GM18870 (cell line): ENCODE measurements around the gene SHISA8.
"Not testable (repeated sequence)": the region's sequence is repeated elsewhere in the genome, so short reads cannot be mapped to it uniquely, and the experiment has no call there.

ENCODE experiments used
- ATAC-seq: cut with Tn5 transposase; IDR thresholded peaks from one replicate; pipeline ENCODE4 v1.9.1; 2021; ENCODE audit warnings: moderate library complexity; ENCODE audit not compliant: unreplicated experiment

SHISA8 gene

DNA sequence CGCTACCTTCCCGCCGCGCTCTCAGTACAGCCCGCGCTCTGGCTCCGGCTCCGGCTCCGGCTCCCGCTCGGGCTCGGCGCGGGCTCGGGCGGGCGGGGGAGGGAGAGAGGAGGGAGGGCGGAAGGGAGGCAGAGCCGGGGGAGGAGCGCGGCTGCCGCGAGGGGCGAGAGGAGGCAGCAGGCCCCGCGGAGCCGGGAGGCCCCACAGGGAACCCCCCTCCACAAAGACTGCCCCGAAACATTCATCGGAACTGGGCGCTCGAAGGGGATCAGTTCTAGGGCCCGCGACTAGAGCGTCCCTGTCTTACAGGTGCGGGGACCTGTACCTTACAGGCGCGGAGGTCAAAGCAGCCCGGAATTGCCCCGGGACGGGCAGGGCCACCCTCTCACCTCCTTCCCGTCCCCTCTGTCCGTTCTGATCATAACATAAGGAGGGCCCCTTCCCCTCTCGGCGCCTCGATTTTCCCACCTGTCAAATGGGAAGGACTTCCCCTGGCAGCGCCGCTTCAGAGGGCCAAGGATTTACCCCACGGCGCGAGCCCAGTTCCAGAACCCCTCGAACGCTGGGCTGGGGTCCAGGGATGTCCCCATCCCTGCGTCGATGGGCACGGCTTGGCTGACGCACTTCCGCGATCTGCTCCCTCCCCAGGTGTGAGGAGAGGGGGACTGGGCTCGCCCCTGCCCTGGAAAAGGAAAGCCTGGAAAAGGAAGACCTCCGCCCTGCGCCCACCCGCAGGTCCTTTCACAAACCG is at the start of gene SHISA8:
Gene SHISA8, minus strand, starts transcription at position 40 of the 751 bp plus-strand sequence. CDS start 407 bp downstream, outside the sequence.
- no peak for ATAC-seq

DNA sequence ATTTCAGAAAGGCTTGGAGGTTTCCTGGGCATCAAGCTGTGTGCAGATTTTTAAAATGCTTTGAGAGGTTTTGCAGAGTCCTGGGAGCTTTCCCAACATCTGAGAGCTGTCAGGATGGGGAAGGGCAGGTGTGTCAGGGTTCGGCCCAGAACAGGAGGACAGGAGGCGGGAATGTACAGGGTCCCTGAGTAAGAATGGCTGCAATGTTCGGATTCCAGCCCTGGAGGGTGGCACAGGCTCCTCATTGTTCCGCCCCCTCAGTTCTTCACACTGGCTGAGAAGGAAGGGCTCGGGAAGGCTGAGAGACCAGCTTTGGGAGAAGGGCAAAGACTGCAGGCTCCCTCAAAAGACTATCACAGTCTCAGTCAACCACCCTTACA is 49.2 kb upstream of the SHISA8 start:
- ATAC-seq = no peak

DNA sequence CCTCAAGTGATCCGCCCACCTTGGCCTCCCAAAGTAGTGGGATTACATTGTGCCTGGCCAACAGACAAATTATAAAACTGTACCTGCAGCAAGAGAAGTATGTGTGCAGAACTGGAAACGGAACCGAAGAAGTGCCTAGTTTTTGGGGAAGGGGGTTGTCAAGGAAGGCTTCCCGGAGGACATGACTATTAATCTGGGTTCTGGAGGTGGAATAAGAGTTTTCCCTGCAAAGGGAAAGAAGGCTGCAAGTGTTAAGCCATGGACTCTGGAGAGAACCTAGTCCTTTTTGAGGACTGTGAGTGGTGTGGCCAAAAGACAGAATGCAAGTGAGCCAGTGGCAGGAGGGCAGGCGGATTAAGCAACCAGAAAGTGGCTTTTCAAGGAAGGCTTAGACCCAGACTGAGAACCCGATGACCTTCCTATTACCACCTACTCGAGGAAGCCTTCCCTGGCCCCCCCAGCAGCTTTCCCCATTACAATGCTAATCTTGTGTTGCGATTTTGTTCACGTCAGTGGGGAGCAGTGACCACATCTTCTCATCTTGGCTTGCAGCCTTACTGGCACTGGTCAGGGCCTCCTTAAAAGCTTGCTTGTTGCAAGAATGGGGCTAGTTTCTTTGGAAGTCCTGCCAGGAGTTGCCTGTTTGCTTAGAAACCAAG is 48.7 kb upstream of the SHISA8 start:
- no peak for ATAC-seq

DNA sequence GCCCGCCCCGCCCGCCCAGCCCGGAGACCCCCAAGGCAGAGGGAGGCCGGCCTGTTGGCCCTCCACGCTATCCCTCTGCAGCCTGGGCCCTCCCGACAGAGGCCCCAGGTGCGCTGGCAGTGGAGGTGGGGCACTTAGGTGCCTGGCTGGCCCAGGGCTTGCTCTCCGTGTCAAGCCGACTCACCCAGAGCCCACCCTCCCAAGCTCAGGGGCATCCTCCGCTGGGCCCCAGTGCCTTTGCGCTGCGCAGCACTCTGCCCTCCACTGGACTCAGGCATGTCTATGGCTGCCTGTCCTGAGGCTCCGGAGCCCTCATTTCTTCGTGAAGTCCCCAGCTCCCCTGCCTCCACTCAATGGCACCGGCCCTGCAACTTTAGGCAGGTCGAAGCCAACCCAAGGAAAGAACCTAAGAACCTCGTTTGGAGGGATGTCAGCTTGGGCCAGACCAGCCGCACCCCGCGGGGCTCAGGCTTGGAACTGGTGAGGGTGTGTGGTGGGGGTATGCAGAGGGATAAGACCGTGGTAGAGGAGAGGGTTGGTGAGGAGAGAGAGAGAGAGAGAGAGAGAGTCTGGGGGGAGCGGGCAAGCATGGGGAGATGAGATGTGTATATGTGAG is 43.2 kb upstream of the SHISA8 start:
- no peak for ATAC-seq

DNA sequence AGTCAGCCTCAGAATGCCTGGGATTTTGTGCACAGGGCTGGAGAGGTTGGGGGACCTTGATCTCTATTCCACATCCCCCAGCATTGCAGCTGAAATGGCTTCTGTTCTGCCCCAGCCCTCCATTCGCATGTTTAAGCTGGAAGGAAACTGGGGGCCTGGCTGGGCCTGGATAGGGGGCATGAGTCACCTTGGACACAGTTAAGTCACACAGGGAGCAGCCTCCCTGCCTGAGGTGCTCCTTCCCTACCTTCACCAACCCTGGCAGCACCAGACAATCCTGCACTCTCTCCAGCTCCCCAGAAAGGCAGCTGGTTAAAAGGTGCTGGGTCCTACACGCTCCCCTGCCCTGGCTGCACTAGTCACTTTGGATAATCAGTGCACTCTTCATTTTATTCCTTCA is 37.8 kb upstream of the SHISA8 start:
- no peak for ATAC-seq

DNA sequence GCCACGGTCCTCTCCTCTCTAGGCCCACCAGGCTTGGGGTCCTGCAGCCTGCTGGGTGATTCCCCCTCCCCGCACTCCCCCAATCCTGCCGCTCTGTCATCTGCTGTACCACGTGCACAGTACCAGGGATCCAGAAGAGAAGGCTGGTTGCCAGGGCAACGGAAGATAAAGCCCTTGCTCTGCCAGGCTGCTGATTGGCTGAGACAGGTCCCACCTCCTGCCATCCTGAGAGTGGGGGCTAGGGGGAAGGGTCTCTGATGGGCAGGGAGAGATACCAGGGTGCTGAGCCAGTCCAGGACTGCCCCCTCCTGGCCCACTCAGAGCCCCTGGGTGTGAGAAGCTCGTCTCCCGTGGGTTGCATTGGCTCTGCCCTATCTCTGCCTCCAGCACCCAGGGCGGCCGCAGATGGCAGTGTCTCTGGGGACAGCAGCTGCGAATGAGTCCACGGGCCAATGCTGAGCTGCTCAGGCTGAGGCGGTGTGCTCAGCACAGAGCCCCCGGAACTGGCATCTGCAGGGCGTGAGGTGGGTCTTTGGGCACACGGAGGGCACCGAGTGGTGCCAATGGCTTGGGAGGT is 37.1 kb upstream of the SHISA8 start, which contains the start of gene SMIM45:
Gene SMIM45, plus strand, starts transcription at position 253 of the 577 bp plus-strand sequence.
- ATAC-seq = no peak

DNA sequence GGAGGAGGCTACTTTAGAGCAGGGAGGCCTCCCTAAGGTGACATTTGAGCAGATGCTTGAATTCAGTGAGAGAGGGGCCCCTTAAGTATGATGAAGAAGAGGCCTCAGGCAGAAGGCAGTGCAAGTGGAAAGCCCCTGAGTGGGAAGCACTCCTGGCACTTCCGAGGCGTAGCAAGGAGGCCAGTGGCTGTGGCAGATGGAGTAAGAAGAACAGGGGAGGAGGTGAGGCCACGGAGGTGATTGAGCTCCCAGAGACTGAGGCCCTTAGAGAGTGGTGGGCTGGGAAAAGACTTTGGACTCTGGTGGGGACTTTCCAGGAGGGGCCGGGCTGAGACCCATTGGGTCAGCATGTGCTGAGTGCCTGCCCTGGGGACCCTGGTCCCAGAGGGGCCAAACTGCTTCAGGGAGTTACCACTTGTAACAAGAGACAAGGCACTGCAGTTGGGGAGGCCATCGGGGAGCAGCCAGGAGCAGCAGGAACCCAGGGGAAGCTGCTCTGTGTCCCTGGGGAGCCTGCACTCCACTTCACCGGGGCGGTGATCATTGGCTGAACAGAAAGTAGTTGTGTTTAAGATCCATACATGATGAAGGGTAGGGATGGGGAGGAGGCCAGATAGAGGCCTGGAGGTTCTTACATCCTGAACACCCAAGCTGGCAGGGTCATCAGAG is 34.6 kb upstream of the SHISA8 start:
- no peak for ATAC-seq

DNA sequence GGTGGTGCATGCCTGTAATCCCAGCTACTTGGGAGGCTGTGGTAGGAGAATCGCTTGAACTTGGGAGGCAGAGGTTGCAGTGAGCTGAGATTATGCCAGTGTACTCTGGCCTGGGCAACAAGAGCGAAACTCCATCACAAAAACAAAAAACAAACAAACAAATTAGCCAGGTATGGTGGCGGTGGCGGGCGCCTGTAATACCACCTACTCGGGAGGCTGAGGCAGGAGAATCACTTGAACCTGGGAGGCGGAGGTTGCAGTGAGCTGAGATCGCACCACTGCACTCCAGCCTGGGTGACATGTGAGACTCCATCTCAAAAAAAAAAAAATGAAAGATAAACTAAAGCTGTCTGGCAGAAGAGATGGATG is 34.0 kb upstream of the SHISA8 start:
- ATAC-seq = not testable (repeated sequence)

DNA sequence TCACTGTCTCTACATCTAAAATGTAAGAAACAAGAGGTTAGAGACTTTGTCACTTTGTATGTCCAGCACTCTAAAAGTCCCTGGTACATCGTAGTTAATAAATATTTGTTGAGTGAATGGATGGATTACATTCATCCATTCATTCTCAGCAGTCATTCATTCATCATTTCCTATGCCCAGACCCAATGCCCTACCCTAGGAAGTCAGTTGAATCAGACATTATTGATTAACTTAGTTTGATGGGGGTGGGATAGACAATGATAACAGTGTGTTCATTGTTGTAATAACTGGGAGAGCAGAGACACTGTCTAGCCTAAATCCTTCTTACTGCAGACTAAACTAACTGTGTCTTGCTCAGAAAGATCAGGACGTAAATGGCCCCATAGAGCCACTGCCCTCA is 33.3 kb upstream of the SHISA8 start:
- no peak for ATAC-seq

DNA sequence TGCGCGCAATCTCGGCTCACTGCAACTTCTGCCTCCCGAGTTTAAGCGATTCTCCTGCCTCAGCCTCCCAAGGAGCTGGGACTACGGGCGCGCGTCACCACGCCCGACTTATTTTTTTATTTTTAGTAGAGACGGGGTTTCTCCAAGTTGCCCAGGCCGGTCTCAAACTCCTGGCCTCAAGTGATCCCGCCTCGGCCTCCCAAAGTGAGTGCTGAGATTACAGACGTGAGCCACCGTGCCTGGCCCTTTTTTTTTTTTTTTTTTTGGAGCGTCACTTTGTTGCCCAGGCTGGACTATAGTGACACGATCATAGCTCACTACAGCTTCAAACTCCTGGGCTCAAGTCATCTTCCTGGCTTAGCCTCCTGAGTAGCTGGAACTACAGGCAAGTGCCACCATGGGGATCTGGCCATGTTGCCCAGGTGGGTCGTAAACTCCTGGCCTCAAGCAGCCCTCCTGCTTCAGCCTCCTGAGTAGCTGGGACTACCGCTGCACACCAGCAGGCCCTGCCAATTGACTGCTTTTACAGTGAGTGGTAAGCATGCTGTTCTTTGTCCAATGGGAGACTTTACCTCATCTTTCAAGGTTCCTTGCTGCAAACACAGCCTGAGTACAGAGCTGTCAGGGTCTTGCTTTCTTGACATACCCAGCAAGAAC is 32.7 kb upstream of the SHISA8 start:
- ATAC-seq = no peak

DNA sequence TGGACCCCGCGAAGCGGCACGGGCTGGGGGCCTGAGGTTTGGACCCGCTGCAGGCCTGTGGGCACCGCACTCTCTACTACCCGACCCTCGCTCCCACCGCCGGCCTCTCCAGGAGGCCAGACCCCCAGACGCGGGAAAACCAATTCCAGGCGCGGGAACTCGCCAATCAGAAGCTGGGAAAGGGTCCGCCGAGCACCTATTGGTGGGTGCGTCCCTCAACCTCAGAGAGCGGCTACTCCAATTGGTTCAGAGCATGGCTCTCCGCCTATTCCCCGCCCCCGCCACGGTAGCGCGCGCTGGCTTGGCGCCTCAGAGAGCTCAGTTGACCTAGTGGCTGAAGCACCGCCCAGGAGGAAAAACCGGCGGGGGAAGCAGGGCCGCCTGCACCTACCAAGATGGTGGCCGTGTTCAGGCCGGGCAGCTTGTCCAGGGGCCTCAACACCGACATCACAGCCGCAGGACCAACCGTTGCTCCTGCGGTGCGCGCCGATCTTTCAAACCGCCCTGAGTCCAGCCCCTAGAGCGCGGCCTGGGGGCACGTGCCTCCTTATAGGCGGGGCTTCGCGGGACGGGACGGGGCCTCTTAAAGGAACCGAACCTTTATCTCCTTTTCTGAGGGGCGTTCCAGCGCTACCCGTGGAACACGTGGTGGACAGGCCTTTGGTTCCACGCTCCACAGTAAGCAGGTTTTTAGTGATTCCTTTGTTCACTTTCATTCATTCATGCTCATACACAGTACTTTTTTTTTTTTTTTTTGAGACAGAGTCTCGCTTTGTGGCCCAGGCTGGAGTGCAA is 32.0 kb upstream of the SHISA8 start, which contains the start of gene CENPM:
Gene CENPM, minus strand, starts transcription at position 524 of the 795 bp plus-strand sequence. Its CDS starts 76 bp downstream, at position 448.
- peak; percentile 70 for ATAC-seq

DNA sequence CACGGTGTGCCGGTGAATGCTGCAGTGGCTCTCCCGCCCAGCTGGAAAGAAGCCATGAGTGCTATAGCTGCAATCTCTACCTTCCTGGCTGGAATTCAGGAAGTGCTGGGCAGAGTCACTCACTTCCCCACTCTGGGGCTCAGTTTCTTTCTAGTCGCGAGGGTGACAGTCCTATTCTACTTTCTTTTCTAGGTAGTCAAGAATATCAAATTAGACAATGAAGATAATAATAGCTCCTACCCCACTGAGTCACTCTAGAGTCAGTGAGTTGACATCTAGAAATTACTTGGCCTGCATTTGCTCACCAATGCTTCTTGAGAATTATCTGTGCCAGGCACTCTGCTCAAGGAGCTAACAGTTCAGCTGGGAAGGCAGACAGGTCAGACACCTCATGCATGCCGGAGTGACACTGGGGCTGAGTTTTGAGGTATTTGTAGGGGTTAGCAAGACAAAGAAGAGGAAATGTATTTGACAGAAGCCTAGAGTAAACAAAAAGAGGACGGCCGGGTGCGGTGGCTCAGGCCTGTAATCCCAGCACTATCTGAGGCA is 28.9 kb upstream of the SHISA8 start:
- ATAC-seq = no peak

DNA sequence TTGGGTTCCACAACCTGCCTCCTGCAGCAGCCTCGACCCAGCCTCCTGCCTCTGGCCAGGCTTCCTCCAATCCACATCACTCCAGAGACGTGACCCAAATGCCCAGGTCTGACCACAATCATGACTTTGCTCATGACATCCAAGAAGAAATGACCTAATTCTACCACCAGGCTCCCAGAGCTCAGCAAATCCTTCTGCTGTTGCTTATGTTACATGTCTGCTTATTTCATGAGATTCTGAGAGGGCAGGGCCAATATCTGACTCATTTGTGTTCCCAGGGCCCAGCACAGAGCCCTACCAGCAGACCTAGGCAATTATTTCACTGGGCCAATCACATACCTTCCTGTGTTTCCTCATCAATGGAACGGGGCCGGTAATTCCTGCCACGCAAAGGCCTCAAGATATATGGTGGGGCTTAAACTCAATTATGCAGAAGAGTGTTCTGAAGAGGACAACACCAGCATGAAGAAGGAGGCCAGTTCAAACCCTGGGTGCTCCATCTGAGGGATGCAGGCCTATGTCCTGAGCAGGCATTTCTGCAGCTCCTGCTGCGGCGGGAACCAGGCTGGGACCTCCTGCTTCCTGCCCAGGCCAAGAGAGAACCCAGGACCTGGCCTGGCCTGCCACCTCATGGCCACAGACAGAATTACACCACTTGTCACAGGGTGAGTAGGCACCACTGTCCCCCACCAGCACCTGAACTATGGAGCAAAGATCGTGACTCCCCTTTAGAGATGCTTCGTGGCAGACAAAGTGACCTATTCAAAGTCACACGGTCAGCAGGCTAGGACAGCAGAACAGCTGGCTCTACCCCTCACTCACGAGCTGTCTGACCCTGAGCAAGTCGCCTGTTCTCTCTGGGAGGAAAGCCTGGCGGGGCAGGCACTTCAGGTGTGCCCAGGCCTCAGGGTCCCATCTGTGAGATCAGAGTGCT is 26.2 kb upstream of the SHISA8 start:
- peak; percentile 32 for ATAC-seq

DNA sequence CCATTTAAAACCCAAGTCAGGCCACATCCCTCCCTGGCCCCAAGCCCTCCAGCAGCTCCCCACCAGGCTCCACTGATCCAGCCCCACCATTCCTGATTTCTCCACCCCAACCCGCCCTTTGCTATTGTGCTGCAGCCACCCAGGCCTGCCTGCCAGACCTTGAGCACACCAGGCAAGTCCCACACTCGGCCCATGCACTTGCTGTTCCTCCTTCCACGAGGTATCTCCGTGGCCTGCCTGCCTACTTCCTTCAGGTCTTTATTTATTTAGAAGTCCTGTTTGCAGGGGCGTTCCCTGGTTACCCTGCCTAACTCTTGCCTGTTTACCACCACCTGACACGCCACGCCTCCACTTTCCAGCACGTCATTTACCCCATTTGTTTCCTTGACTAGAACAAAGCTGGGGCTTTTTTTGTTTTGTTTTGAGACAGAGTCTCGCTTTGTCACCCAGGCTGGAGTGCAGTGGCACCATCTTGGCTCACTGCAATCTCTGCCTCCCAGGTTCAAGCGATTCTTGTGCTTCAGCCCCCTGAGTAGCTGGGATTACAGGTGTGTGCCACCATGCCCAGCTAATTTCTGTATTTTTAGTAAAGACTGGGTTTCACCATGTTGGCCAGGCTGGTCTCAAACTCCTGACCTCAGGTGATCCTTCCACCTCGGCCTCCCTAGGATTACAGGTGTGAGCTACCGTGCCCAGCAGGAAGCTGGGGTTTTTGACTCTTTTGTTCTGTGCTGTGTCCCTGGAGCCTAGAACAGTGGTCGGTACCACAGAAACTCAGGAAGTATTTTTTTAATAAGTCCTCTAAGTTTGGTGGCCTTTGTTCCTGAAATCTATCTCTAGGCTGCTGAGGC is 25.3 kb upstream of the SHISA8 start:
- peak; percentile 54 for ATAC-seq

DNA sequence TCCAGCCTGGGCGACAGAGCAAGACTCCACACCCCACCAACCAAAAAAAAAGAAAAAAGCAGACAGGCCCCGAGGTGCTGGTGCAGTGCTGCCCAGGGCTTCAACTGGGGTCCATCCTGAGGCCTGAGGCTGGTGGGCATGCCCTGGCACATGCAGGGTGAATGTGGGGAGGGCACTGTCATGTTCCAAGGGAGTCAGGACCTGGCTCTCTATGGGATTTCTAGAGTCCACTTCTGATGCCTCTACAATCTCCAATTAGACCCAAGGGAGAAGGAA is 22.0 kb upstream of the SHISA8 start:
- ATAC-seq = no peak

DNA sequence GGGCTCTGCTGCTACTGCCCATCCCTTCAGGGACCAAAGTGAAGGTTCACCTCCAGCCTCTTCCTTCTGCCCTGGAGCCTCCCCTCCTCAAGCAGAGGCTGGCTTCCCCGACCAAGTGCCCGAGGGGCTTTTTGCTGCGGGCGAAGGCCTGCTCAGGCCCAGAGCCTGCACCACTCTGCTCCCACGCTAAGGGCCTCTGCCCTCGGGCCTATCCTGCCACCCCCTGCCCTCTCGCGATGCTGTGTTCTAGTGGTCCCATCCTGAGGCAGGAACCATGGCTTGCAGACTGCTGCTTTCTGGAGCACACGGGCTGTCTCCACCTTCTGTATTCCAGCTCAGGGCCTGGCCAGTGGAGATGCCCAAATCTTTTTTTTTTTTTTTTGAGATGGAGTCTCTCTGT is 20.6 kb upstream of the SHISA8 start:
- ATAC-seq = no peak

DNA sequence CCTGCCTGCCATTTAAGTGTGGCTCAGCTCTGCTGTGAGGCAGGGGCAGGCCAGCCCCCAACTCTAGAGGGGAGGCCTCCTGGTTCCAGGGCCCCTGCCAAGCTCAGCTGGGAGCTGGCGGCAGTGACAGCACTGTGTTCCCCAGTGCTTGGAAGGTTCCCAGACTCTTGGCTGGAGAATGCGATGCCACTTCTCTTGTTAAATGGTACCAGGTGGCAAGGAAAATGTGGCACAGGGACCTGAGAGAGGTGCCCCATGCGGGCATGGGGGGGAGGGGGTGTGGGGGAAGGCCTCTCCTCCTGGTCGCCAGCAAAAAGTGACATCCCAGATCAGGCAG is 20.1 kb upstream of the SHISA8 start:
- ATAC-seq = no peak
